Progenitor cell of endocrine pancreas (in vitro differentiated cells): ENCODE measurements around the gene RECK. TPM values are rescaled to one million over a fixed set of nuclear protein-coding genes. Genes with fewer than 3 reads are reported as not detected.

Experiments
- DNase-seq: peaks from one replicate; pipeline ENCODE4 v3.0.0; 2021; ENCODE audit warnings: low spot score; ENCODE audit not compliant: unreplicated experiment
- H3K27ac Mint-ChIP-seq: 2 replicates; pipeline ENCODE4 v1.8.0; 2021; ENCODE audit warnings: mild to moderate bottlenecking, moderate library complexity, mixed read lengths
- H3K27me3 Mint-ChIP-seq: 2 replicates; pipeline ENCODE4 v1.8.0; 2021; ENCODE audit warnings: mixed read lengths
- H3K36me3 Mint-ChIP-seq: 2 replicates; pipeline ENCODE4 v1.8.0; 2022; ENCODE audit warnings: mixed read lengths; ENCODE audit not compliant: insufficient read depth
- H3K4me1 Mint-ChIP-seq: 2 replicates; pipeline ENCODE4 v1.8.0; 2021; ENCODE audit warnings: low read depth, mixed read lengths
- H3K4me3 Mint-ChIP-seq: 2 replicates; pipeline ENCODE4 v1.8.0; 2021; ENCODE audit warnings: low read depth, mild to moderate bottlenecking, moderate library complexity, mixed read lengths
- H3K9me3 Mint-ChIP-seq: 2 replicates; pipeline ENCODE4 v1.8.0; 2021; ENCODE audit warnings: low read depth, mixed read lengths
- total RNA-seq: library from RNA; stranded (reverse); gene quantifications from 2 replicates; pipeline ENCODE4 v1.2.1, GENCODE V29; 2021
- TF ChIP-seq, protein P1 (sequence below): fragments of 200-600 bp; sonication (generic); IDR thresholded peaks from one replicate; pipeline ENCODE4 v1.5.0; 2021; ENCODE audit warnings: antibody characterized with exemption, mild to moderate bottlenecking; ENCODE audit not compliant: unreplicated experiment

Gene RECK
- total RNA-seq, 1 donor from 2014 or later = 7.1 TPM

DNA sequence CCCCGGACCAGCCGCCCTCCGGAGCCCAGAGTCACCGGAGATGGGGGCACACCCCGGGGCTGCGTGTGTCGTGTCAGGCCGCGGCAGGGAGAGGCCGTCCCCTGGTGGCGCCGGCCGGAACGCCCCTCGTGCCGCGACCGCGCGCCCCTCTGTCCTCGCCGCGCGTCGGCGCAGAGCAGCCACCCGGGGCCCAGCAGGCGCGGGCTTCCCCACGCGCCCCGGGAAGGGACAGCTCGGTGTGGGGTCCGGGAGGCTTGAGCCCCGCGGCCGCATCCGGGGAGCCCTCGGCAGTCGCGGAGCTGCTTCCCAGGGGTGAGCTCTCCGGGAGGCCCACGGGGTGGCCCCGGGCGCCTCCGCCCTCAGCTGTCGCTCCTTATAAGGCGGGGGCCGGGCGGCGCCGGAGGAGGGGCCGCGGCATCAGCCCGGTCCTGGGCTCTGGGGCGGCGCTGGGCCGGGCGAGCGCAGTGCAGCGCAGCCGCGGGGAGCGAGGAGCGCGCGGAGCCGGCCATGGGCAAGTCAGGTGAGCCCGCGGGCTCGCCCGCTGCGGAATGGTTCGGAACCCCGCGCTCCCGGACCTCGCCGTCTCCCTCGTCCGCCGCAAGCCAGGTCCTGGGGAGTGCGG is 99.7 kb downstream of the RECK start, which contains the start of gene GLIPR2:
Gene GLIPR2, plus strand, starts transcription at position 462 of the 622 bp plus-strand sequence. Its CDS starts 46 bp downstream, at position 508.
- Mint-ChIP-seq H3K27ac (peak within 1 kb of the TSS; percentile 86), H3K9me3 (no peaks in the 10 kb centered on the region), H3K36me3 (no peaks in the 10 kb centered on the region), H3K27me3 (peaks cover 63% of the 10 kb centered on the region), H3K4me3 (peak within 1 kb of the TSS; percentile 89), H3K4me1 (peaks cover 9% of the 10 kb centered on the region)
- DNase-seq = peak; percentile 47
- TF ChIP-seq, protein P1, sequence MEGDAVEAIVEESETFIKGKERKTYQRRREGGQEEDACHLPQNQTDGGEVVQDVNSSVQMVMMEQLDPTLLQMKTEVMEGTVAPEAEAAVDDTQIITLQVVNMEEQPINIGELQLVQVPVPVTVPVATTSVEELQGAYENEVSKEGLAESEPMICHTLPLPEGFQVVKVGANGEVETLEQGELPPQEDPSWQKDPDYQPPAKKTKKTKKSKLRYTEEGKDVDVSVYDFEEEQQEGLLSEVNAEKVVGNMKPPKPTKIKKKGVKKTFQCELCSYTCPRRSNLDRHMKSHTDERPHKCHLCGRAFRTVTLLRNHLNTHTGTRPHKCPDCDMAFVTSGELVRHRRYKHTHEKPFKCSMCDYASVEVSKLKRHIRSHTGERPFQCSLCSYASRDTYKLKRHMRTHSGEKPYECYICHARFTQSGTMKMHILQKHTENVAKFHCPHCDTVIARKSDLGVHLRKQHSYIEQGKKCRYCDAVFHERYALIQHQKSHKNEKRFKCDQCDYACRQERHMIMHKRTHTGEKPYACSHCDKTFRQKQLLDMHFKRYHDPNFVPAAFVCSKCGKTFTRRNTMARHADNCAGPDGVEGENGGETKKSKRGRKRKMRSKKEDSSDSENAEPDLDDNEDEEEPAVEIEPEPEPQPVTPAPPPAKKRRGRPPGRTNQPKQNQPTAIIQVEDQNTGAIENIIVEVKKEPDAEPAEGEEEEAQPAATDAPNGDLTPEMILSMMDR = peak; percentile 60

DNA sequence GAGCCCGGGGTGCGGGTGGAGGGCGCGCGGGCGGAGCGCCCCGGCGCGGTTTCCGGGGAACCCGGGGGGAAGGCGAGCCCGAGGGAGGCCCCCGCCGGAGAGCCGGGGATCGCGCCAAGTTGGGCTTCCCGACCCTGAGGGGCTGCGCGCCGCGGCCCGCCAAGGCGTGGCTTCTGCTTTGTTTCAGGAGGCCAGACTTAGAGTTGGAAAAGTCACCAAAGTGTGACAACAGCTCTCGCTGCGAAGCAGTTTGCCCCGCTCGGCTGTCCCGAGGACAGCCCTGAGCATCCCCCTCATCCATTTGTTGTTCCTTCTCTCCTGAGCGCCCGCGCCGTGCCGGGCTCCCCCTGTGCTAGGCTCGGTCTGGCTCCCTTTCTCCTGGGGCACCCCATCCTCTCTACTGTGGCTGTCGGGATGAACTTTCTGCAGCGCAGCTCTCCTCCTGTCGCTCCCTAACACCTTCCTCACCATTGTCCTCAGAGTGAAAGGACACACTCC is 100.2 kb downstream of the RECK start:
- peaks cover 63% of the 10 kb centered on the region for H3K27me3 Mint-ChIP-seq

DNA sequence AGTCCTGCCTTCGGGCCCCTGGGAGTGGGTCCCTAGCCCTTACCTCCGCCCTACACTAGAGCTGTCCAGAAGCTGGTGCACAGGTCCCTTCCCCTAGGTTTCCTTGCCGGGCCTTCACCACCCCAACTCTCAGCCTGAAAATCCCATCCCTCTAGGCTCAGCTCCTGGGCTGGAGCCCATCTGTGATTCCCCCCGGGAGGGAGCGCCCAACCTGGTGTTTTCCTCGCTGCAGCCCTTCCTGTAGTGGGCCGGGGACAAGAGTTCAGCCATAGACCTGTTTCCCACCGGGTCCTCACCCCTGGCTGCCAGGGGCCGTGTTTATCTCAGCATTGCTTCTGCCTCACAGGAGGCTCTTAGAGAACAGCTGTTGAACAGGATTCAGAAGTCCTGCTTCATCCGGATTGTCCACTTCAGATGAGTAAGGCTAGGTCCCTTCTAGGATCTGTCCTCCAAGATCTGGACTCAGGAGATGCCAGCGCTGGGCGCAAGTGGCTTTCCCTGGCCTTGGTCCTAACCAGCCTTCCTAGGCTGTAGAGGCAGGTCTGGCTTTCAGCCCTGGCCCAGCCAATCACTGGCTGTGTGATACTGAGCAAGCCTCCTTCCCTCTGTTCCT is 100.8 kb downstream of the RECK start:
- peaks cover 59% of the 10 kb centered on the region for H3K27me3 Mint-ChIP-seq
- H3K27ac Mint-ChIP-seq = peak overlapping the region; percentile 86
- H3K4me1 Mint-ChIP-seq = peaks cover 9% of the 10 kb centered on the region
- H3K4me3 Mint-ChIP-seq = peak overlapping the region; percentile 89
- DNase-seq = no peak
- no peaks in the 10 kb centered on the region for H3K9me3 Mint-ChIP-seq
- TF ChIP-seq, protein P1 = no peak
- H3K36me3 Mint-ChIP-seq = no peaks in the 10 kb centered on the region

More for the DNA sequence above, 100.2 kb downstream of the RECK start:
- TF ChIP-seq, protein P1 = no peak
- Mint-ChIP-seq H3K4me1 (peaks cover 9% of the 10 kb centered on the region), H3K36me3 (no peaks in the 10 kb centered on the region), H3K9me3 (no peaks in the 10 kb centered on the region), H3K27ac (peak overlapping the region; percentile 86), H3K4me3 (peak overlapping the region; percentile 89)
- no peak for DNase-seq

DNA sequence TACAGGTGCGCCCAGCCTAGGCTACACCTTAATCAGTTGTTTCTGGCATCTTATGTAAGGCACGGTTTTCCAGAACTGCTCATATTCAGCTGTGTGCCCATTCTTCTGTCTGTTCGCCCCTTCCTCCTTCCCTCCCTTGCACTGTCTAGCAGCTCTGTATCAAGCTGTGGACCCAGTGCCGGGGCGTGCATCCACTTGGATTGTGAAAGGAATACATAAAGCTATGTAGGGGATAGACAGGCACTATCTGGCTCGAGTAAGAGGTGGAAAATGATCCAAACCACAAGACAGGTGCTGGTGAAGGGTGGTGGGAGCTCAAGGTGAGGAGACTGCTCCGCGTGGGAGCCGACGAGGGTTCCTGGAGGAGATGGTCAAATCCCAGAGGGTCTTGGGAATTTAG is 101.8 kb downstream of the RECK start:
- Mint-ChIP-seq H3K27me3 (peaks cover 56% of the 10 kb centered on the region), H3K27ac (no peak overlapping the region), H3K4me1 (peaks cover 9% of the 10 kb centered on the region), H3K9me3 (no peaks in the 10 kb centered on the region), H3K4me3 (no peak overlapping the region), H3K36me3 (no peaks in the 10 kb centered on the region)
- DNase-seq = no peak
- TF ChIP-seq, protein P1 = no peak

DNA sequence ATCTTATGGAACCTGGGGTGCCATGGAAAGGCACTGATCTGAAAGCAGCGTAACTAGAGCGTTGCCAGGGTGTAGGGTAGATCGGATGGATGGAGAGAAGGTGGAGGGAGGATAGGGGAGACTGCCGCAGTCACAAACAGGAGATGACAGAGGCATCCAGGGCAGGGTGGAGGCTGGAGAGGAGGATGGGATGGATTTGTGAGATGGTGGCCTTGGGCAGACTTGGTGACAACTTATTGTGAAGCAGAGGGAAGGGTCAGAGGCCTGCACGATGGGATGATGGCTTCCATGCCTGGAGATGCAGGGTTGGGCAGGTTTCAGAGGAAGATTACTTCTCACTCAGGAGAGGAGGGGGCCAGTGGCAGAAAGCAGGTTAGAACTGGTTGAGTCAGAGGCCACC is 102.2 kb downstream of the RECK start:
- Mint-ChIP-seq H3K4me1 (peaks cover 9% of the 10 kb centered on the region), H3K27ac (no peak overlapping the region), H3K4me3 (no peak overlapping the region), H3K9me3 (no peaks in the 10 kb centered on the region), H3K27me3 (peaks cover 52% of the 10 kb centered on the region), H3K36me3 (no peaks in the 10 kb centered on the region)
- DNase-seq = no peak
- TF ChIP-seq, protein P1 = no peak
